Subcutaneous adipose tissue (tissue), 4 donors: ENCODE data around the gene MSANTD7. TPM values are rescaled to one million over a fixed set of nuclear protein-coding genes. Genes with fewer than 3 reads are reported as not detected.

Source experiments
- total RNA-seq, 4 donors: library from RNA; depleted of rRNA; stranded (reverse); fragments of >200 nt; gene quantifications; one replicate each; pipeline ENCODE4 v1.1.0, GENCODE V29; 2016
- TF ChIP-seq, protein P1 (sequence below): fragments of 450-650 bp; IDR thresholded peaks from one replicate; pipeline ENCODE4 v1.5.1; 2016; ENCODE audit warnings: low read depth, mild to moderate bottlenecking, control low read depth, antibody characterized with exemption, moderate library complexity

Gene MSANTD7, protein sequence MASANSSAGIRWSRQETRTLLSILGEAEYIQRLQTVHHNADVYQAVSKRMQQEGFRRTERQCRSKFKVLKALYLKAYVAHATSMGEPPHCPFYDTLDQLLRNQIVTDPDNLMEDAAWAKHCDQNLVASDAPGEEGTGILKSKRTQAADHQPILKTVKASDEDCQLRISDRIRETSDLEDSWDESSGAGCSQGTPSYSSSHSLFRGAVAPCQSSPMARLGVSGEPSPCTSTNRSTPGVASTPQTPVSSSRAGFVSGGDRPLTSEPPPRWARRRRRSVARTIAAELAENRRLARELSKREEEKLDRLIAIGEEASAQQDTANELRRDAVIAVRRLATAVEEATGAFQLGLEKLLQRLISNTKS
- total RNA-seq = 10 to 100 TPM in 1 of 4 donors, 1 to 10 TPM in 3; 6.5 to 13.5 (median 7.8) TPM

DNA sequence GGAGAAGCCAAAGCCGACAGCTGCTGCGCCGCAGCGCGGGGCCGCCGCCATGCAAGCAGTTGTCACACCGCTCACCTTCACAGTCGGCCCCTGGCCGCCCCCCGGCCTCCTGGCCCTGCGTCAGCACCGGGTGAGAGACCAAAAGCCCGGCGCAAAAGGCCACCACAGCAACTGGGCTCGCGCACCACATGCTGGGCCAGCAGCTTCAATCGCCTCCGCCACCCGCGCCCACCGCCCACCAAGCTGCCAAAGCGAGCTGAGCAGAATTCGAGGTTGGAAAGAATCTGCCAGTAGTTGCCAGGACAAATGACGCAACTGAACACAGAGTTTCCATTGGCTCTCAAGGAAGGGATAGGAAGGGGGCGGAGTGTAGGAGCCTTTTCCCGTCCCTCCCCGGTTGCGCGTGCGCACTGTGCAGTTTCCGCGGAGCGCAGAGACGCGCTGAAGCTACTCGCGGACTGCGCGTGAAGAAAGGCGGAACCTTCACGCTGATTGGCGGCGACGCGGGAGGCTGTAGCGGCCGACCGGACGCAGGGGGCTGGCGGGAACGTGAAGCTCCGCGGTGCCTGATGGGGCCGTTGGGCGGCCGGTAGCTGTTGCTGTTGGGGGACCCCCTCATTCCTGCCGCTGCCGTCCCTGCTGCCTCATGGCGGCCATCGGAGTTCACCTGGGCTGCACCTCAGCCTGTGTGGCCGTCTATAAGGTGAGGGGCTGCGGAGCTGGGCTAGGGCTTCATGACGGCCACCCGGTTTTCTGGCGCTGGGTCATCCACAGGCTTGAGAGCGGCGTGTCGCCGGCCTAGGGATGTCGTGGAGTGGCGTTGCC lies at the start of gene MSANTD7, which contains the start of the genes CDNF and HSPA14:
Gene MSANTD7 (plus strand): TSS at position 550 of the 825 bp plus-strand sequence. CDS start 3,979 bp downstream, outside the sequence.
Gene CDNF (minus strand): TSS at position 281 of the 825 bp plus-strand sequence. CDS start 91 bp downstream, at position 190.
Gene HSPA14 (plus strand): TSS at position 550 of the 825 bp plus-strand sequence. CDS start 97 bp downstream, at position 647.
- TF ChIP-seq, protein P1, sequence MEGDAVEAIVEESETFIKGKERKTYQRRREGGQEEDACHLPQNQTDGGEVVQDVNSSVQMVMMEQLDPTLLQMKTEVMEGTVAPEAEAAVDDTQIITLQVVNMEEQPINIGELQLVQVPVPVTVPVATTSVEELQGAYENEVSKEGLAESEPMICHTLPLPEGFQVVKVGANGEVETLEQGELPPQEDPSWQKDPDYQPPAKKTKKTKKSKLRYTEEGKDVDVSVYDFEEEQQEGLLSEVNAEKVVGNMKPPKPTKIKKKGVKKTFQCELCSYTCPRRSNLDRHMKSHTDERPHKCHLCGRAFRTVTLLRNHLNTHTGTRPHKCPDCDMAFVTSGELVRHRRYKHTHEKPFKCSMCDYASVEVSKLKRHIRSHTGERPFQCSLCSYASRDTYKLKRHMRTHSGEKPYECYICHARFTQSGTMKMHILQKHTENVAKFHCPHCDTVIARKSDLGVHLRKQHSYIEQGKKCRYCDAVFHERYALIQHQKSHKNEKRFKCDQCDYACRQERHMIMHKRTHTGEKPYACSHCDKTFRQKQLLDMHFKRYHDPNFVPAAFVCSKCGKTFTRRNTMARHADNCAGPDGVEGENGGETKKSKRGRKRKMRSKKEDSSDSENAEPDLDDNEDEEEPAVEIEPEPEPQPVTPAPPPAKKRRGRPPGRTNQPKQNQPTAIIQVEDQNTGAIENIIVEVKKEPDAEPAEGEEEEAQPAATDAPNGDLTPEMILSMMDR = no peak

DNA sequence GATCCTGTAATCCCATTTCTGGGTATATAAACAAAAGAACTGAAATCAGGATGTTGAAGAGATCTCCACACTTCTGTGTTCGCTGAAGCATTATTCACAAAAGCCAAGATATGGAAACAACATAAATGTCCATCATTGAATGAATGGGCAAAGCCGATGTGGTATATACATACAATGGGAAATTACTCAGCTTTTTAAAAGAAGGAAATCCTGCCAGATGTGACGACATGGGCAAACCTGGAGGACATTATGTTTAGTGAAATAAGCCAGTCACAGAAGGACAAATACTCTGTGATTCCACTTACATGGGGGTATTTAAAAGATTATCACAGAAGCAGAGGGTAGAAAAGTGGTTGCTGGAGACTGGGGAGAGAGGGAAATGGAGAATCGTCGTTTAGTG lies 39.5 kb upstream of the MSANTD7 start:
- TF ChIP-seq, protein P1 = no peak

DNA sequence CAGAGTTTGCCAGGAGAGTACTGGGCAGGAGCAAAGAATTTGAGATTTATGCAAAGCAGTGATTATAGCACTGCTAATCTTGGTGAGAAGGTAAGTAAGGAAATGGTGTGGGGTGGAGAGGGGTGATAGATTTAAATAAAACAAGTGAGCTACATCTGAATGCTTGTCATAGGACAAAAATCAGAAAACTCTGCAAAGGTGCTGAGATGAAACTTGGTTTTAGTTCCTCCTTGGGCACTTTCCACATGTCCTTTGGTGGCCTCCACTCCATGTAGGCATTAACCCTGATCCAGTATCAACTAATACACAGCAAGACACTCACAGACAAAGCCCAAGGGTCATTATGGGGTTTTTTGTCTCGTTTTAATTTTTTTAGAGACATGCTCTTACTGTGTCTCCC lies 37.7 kb upstream of the MSANTD7 start:
- TF ChIP-seq, protein P1 = no peak

DNA sequence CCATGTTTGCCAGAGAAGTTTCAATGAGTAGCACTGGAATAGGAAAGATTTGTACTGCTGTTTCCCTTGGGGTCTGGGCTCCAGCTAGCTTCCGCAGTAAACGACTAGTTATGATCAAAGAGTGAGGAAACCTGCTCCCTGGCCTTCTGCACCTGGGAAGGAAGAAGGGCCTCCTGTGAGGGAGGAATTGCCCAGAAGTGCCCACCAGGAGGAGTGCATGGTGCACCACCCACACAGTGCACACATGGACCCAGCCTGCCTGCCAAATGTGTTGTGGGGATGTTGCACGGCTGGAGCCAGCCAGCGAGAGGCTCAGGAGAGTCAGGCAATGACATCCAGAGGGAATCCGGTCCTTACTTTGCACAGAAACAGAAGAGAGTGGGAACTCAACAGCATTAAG lies 36.4 kb upstream of the MSANTD7 start:
- TF ChIP-seq, protein P1 = no peak

DNA sequence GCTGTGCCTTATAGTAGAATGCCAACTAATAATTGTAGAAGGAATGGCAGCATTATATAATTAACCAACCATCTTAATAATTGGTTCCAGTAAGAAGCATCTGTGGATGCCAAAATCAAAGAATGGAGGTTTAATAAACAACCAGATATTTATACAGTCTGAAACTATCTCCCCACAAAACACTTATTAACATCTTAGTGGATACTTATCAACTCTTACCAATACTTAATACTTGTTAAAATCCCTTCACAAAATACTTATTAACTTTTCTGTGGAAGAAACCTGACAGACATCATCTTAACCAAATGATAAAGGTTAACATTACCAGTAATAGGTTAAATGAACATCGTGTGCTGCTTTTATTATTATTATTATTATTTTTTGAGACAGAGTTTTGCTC lies 34.3 kb upstream of the MSANTD7 start:
- TF ChIP-seq, protein P1 = no peak

DNA sequence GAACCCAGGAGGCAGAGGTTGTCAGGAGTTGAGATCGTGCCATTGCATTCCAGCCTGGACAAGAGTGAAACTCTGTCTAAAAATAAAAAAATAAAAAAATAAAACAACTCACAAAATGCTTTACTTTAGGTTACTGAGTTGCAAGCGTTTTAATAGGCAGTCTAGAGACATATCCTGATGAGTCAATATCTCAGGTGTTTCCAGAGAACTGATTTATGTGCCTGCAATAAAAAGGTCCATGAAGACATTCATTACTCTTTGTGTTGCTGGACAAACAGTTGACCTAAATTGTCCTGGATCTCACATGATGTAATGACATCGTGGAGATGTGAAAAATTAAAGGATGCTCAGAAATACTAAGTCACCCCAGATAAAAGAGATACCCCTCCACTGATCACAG lies 31.8 kb upstream of the MSANTD7 start:
- TF ChIP-seq, protein P1 = no peak
